GOT3 (cell line): ENCODE data around the gene HEYL.

ENCODE experiments used
- DNase-seq: peaks from one replicate; lab custom pipeline; 2025; ENCODE audit warnings: mixed read lengths; lab: John Stamatoyannopoulos, UW

Gene HEYL

GRCh38 chr1:39637361-39637760 lies 2.1 kb downstream of the HEYL start:
- no peak for DNase-seq

- no peak for DNase-seq
These were observed 3.6 kb downstream of the HEYL start for GRCh38 chr1:39635871-39636210.

GRCh38 chr1:39635205-39635870 lies 4.1 kb downstream of the HEYL start:
- DNase-seq: no peak

GRCh38 chr1:39633422-39633821 lies 6.0 kb downstream of the HEYL start:
- no peak for DNase-seq

- DNase-seq: no peak
These were observed 6.6 kb downstream of the HEYL start for GRCh38 chr1:39632682-39633417.

- DNase-seq: no peak
These were observed 7.1 kb downstream of the HEYL start for GRCh38 chr1:39632323-39632681.

GRCh38 chr1:39631361-39632322 lies 7.8 kb downstream of the HEYL start:
- no peak for DNase-seq

GRCh38 chr1:39628807-39629350 lies 10.6 kb downstream of the HEYL start:
- no peak for DNase-seq

- DNase-seq: no peak
These were observed 12.8 kb downstream of the HEYL start for GRCh38 chr1:39626646-39627045.

- DNase-seq: no peak
These were observed 13.8 kb downstream of the HEYL start for GRCh38 chr1:39625462-39626273.

- DNase-seq: no peak
These were observed 14.4 kb downstream of the HEYL start for GRCh38 chr1:39625009-39625408.

GRCh38 chr1:39623053-39623452 lies 16.4 kb downstream of the HEYL start:
- DNase-seq: no peak

GRCh38 chr1:39622427-39622826 lies 17.0 kb downstream of the HEYL start:
- no peak for DNase-seq

- DNase-seq: no peak
These were observed 18.7 kb downstream of the HEYL start for GRCh38 chr1:39620659-39621165.

GRCh38 chr1:39617488-39618049 lies 21.9 kb downstream of the HEYL start:
- DNase-seq: no peak

GRCh38 chr1:39615086-39615673 lies 24.3 kb downstream of the HEYL start:
- DNase-seq: no peak

- DNase-seq: no peak
These were observed 25.0 kb downstream of the HEYL start for GRCh38 chr1:39614488-39614887.

- DNase-seq: no peak
These were observed 26.2 kb downstream of the HEYL start for GRCh38 chr1:39613250-39613649.

- peak; percentile 17 for DNase-seq
These were observed 29.7 kb downstream of the HEYL start for GRCh38 chr1:39609618-39610331.

GRCh38 chr1:39608921-39609320 lies 30.5 kb downstream of the HEYL start:
- DNase-seq: no peak
